Measurements from ENCODE around the gene ANKLE1. TPM values are rescaled to one million over a fixed set of nuclear protein-coding genes. Genes with fewer than 3 reads are reported as not detected.

Gene ANKLE1
- total RNA-seq, 1 donor from 2014 or later, result 0.23 TPM

- peak; percentile 79 for DNase-seq (ENCODE audit: low spot score)
Observed at GRCh38 chr19:17325881-17326594, 44.3 kb downstream of the ANKLE1 start.

GRCh38 chr19:17326595-17326966 is 44.9 kb downstream of the ANKLE1 start:
- no peak for DNase-seq (ENCODE audit: low spot score)

GRCh38 chr19:17327068-17327653 is 45.5 kb downstream of the ANKLE1 start:
- DNase-seq (ENCODE audit: low spot score), result no peak

DNA sequence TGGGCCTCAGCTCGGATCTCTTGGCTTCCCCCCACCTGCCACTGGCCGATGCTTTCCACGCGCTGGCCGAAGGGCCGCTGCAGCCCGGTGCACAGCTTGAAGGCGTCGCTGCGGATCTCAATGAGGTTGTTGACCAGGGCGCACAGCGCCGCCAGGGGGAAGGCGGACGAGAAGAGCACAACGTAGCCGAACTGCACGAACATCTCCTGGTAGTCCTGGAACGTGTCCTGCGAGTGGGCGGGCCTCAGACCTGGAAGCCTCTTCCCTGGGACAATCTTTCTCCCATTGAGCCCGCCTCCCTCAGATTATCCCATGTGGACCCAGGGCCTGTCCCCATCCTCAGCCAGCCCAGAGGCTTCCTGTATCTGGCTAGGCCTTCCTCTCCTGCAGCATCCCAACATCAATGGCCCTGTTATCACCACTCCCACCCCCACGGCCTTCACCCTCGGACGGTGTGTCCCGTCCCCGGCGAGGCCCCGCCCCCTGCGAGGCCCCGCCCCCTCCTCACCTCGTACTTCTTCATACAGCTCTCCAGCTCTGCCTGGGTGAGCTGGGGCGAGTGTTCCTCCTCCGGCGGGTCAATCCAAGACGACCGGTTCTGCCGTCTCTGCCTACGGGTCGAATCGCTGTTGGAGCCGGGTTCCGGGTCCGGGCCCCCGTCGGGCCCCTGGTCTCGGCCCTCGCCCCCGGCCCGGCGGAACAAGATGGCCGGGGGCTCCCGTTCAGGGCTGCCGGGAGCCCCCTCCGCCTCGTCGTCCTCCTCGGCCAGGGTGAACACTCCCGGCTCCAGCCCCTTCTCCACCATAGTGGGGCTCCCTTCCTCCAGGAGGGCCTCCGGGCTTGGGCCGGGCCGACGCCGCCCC is 46.2 kb downstream of the ANKLE1 start:
- peak; percentile 75 for DNase-seq (ENCODE audit: low spot score)

DNA sequence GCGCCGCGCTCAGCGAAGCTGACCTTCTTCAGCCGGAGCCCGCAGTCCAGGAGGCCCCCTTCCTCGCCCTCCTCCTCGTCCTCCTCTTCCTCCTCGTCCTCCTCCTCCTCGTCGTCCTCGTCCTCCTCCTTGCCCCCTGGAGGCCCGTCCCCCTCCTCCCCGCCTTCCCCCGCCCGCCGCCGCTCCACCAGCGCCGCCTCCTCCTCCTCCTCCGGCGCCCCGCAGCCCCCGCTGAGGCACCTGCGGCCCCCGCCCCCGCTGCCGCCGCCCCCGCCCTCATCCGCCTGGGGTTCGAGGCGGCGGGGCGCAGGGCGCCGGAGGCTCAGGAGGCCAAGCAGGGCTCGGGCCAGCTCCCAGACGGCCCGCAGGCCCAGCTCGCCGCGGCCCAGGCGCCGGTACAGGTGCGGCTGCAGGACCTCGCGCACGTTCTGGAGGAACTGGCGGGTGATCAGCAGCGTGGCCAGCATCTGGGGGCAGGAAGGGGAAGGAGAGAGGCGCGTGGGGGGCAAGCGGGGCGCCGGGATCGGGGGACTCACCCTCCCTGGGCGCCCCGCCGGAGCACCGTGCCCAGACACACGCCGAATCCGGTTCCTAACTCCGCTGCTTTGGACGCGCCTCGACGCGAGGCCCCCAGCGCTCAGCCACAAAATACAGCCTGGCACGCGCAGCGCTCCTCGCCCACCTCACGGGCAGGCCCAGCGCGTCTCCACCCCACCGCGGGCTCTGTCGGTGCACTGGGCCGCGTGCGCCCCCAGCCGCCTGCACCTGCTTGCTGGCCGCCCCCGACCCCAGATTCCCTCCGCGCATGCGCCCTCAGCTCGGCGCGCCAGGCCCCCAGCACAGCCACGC is 47.0 kb downstream of the ANKLE1 start:
- DNase-seq (ENCODE audit: low spot score), result no peak

DNA sequence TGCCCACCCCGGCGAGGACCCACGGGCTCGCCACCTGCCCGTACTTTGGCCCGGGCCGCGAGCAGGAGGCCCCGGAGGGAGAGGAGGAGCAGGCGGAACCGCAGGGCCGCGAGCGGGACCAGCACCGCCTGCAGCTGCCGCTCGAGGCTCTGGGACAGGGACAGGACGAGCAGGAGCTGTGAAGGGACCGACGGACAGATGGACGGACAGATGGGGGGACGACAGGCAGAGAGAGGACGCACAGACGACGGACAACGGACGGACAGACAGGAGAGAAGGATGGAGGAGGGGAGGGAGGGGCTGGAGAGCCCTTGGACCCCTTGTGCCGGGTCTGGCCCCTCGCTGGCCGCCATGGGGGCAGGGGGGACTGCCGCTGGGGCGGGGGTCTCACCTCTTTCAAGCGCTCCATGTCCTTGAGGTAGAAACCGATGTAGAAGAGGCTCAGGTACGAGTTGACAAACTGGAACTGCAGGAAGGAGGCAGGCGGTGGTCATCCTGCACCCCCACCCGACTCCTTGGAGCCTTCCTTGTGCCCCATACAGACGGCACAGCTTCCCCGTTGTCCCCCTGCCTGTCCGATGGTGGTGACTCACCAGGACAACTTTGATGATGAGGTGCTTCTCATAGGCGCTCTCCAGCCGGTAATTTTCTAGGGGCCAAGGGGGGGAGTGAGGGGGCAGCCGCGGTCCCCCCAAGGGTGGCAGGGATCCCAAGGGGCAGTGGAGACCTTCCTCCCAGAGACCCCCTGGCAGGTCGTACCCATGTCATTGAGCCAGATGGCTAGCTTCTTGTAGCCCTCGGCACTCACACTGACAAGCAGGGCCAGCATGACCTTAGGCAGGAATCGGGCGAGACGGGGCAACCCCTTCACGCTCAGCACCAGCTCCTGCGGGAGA is 47.9 kb downstream of the ANKLE1 start:
- DNase-seq (ENCODE audit: low spot score), result no peak

DNA sequence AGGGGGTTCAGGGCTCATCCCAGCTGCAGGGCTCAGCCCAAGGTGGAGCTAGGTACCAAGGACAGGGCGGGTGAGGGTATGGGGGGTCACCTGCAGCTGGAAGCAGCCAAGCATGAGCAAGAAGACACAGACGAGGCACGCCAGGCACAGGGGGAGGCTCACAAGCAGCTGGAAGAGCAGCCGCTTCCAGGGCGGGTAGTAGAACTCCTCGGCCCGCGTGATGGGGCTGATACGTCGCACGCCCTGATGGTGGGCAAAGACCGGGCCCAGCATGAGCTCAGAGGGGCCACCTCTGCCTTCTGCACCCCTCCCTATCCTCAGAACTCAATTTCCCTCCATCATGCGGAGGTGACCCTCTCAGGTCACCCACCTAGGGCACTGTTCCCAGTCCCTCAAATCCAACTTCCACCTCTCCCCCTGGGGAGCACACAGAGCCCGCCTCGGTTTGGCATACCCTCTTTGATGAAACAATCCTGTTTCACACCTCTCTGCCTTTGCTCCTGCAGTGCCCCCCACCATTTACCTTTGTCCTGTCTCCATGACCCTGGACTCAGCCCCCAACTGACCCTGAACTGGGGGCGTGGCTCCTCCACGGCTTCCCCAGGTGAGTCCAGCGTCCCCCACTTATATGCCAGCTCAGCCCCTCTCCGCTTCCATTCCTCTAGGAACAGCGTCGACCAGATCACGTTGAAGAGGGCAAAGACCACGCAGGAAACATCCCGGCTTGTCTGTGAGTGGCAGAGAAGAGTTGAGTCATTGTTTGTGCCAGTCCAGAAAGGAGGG is 48.8 kb downstream of the ANKLE1 start:
- no peak for DNase-seq (ENCODE audit: low spot score)

- no peak for DNase-seq (ENCODE audit: low spot score)
Observed at GRCh38 chr19:17331045-17331558, 49.4 kb downstream of the ANKLE1 start.

GRCh38 chr19:17332360-17332676 is 50.6 kb downstream of the ANKLE1 start:
- DNase-seq (ENCODE audit: low spot score), result no peak

GRCh38 chr19:17332677-17333581 is 51.2 kb downstream of the ANKLE1 start:
- DNase-seq (ENCODE audit: low spot score), result no peak

- no peak for DNase-seq (ENCODE audit: low spot score)
Observed at GRCh38 chr19:17333611-17334413, 52.1 kb downstream of the ANKLE1 start.

DNA sequence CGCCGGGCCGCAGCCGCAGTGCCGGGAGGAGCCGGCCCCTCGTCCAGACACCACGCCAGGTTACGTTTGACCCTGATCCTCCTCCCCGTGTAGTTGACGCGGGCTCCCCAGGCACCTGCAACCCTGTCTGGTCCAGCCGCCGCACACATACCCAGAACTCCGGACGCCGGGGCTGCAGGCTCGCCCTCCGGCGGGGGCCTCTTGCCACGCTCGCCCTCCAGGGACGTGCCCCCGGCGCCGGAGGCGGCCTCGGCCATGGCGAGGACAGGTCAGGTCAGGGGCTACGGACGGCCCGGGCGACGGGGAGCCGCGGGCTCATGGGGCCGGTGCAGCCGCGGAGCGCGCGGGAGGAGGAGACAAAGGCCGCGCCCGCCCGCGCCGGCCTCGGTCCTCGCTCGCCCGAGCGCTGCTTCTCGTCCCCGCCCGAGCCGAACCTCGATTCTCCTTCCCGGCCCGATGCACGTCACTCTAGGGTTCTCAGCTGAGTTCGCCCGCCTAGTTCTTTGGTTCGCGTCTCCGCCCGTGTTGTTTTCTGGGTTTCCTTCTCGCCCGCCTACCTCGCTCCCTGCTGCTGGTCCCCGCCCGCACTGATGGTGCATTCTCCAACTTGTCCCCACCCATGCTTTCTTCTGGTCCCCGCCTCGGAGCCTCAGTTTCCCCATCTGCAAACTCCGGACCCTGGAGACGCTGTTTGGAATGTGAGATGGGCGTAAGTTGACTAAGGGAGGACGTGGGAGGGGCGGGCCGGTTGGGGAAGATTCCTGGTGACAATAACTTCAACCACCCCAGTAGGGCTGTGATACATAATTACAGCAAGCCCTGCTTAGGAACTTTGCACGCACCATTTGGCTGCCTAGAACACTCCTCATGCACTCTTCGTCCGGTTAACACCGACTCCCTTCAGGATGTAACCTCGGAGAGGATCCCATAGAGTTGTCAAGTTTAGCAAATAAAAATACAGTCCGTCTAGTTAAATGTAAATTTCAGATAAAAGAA is 53.0 kb downstream of the ANKLE1 start, which contains the start of gene ANO8:
TSS of gene ANO8 (minus strand) at position 442 of the 996 bp plus-strand sequence. CDS start at position 257, 185 bp downstream.
- peak; percentile 94 for DNase-seq (ENCODE audit: low spot score)

DNA sequence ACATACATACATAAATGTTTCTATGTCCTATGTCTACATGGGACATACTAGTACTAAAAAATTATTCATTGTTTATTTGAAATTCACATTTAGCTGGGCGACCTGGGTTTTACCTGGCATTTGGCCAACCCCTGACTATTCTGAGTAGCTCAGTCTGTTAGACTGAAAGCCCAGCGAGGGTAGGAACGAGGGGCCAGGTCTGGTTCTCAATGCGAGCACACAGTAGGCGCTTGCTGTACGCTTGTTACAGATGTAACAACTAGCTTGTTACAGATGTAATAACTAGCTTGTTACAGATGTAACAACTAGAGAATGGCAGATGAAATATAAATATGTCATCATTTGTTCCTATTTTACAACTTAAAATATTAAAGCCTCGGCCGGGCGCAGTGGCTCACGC is 53.9 kb downstream of the ANKLE1 start:
- DNase-seq (ENCODE audit: low spot score), result no peak

All from ureter (tissue), 1 donor.